Right lung (tissue), 5 donors: Measurements from ENCODE around the gene DNAAF9. TPM values are rescaled to one million over a fixed set of nuclear protein-coding genes. Genes with fewer than 3 reads are reported as not detected.

Source experiments
- DNase-seq, 2 donors: peaks; one replicate each; pipeline ENCODE4 v3.0.0-alpha.2; 2013
- polyA plus RNA-seq, 5 donors: library from polyadenylated mRNA; unstranded; fragments of 120-200 nt; gene quantifications; one replicate each; pipeline versions ENCODE4 v1.2.1 to v1.2.3, GENCODE V29; 2013; ENCODE audit warnings: inconsistent platforms in 1 of 5, low replicate concordance in 1 of 5; ENCODE audit not compliant: insufficient read length in 5 of 5, insufficient read depth in 1 of 5

The DNAAF9 gene
- polyA plus RNA-seq, 5 donors = 19.5 to 26.7 (median 24.1) TPM

DNA sequence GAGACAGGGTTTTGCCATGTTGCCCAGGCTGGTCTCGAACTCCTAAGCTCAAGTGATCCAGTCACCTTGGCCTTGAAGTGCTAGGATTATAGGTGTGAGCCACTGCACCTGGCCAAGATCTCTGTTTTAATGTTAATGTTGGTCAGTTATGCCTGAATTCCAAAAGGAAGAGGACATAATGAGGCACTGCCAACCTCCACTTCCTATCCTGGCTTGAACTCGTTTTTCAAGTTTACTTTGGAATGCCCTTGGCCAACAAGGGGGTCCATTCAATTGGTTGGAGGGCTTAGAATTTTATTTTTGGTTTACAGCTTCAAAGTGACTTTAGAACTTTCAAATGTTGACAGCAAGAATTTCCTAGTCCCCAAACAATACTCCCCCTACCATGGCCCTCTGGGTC, 29.8 kb downstream of the DNAAF9 start:
- no peak for DNase-seq

DNA sequence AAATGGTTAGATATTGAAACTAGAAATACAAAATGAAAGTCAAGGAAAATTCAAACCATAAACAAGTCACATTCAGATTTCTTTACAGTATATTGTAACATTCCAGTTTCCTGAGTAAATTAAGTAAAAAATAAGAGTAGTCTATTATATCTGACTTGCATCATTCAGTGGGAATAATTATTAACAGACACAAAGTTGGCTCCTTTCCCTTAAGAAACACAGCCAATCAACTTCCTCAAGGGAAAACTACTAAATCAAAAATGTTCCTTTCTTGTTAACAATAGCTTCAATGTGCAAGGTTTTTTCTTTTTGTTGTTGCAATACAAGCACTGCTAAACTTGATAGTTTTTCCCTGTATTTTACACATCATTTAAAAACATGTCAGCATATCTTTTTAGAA, 33.2 kb downstream of the DNAAF9 start:
- DNase-seq = no peak

DNA sequence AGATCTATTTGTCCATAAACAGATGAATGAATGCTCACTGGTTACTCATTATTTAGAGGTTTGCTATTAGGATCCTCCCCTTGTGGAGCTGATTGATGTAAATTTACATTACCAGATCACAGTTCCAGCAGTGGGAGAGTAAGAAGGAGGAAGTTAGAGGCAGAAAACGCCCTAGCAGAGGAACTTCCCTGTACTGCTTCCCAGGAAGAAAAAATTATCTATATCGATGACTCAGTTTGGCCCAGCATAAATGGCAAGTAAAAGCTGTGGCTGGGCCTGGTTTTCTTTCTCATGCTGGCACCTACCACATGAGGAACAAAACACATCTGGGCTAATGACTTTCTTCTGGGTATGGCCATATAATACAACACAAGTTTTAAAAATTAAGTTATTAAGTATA, 35.7 kb downstream of the DNAAF9 start:
- DNase-seq = no peak

DNA sequence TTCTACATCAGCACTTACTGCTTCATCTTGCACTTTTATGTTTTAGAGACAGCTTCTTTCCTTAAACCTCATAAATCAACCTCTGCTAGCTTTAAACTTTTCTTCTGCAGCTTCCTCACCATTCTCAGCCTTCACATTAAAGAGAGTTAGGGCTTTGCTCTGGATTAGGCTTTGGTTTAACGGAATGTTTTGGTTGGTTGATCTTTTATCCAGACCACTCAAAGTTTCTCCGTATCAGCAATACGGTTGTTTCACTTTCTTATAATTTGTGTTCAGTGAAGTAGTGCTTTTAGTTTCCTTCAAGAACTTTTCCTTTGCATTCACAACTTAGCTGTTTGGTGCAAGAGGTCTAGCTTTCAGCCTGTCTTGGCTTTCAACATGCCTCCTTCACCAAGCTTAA, 40.4 kb downstream of the DNAAF9 start:
- no peak for DNase-seq

DNA sequence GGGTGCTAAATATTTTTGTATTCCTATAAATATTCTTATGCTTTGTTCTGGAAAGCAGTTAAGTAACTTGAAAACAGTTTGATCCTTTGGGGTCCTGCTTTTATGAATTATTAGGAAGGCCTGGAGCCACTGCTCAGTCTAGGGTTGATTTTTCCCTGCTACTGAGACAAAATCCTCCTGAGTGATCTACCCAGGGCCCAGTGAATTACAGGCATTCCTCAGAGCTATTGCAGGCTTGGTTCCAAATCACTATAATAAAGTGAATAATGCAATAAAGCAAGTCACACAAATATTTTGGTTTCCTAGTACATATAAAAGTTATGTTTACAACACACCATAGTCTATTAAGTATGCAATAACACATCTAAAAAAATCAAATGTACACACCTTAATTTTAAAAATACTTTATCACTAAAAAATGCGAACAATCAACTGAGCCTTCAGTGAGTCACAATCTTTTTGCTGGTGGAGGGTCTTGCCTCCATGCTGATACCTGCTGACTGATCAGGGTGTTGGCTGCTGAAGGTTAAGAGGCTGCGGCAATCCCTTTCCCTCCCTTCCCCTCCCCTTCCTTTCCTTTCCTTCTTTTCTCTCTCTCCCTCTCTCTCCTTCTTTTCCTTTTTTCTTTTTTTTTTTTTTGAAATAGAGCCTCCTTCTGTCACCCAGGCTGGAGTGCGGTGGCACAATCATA, 43.0 kb downstream of the DNAAF9 start:
- DNase-seq = no peak

DNA sequence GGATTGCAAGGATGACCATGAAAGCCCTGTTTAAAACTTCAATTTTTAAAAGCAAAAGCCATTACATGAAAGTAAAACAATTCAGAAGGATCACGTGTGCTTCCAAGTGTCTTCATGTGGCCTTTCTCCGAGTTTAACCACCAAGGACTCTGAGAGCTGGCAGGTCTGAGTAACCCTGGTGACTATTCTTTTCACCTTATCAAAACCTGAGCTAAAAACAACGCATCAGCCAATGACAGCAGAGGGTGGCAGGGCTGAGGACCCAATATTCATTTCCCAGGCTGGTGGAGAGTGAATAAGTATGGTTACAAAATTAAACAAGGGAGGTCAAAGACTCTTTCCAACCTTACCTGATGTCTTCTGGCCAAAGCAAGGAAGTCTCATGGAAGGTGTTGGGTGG, 46.7 kb downstream of the DNAAF9 start:
- no peak for DNase-seq

DNA sequence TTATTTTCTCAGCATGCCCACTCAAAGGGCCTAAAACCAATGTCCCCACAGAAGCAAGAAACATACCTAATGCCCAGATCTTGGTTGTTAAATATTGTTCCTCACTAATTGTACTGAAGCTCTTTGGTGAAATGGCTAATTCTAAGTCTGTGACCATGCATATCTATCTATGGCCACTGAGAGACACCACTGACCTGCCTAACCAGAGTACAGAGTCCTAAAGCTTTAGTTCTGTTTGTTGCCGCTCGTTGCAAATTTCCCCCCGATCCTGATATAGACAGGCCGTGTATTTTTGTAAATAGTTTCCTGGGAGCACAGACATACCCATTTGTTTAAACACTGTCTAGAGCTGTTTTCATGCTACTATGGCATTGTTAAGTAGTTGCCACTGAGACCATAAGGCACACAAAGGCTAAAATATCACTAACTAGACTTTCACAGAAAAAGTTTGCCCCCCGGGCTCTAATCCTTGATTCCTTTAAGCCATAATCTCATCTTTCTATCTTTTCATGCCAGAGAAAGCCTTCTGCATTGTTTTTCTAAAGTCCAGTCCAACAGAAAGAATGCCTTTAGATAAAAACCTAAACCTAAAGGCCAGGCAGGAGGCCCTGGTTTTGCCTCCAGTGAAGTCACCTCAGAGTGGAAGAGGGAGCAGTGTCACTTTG, 48.7 kb downstream of the DNAAF9 start:
- no peak for DNase-seq

Other genes starting within 250 kb of the DNAAF9 start
- 10 to 100 TPM; 10.4 to 15.2 (median 12.3) TPM for gene FASTKD5, start 247.8 kb downstream of the DNAAF9 start, polyA plus RNA-seq
- 10 to 100 TPM in 1 of 5 donors, 1 to 10 TPM in 4; 8.5 to 11.1 (median 9.2) TPM for gene UBOX5, start 247.8 kb downstream of the DNAAF9 start, polyA plus RNA-seq
- gene LZTS3, start 234.1 kb downstream of the DNAAF9 start, polyA plus RNA-seq = 10 to 100 TPM in 2 of 5 donors, 1 to 10 TPM in 3; 7.4 to 12.0 (median 8.3) TPM
- gene DDRGK1, start 203.0 kb downstream of the DNAAF9 start, polyA plus RNA-seq = 10 to 100 TPM; 38.9 to 56.6 (median 50.9) TPM
- gene ITPA, start 198.2 kb downstream of the DNAAF9 start, polyA plus RNA-seq = 10 to 100 TPM; 33.9 to 71.5 (median 50.4) TPM
- gene SLC4A11, start 168.5 kb downstream of the DNAAF9 start, polyA plus RNA-seq = 1 to 10 TPM in 2 of 5 donors, under 1 TPM in 3; 0.74 to 1.3 (median 0.86) TPM
- gene ATRN, start 63.3 kb upstream of the DNAAF9 start, polyA plus RNA-seq = 10 to 100 TPM; 27.1 to 38.2 (median 33.9) TPM